Activated T-helper 1 cell treated with anti-CD3 and anti-CD28 coated beads, Interleukin-2, amount 50 U/mL, for 16 hours (primary cell): ENCODE measurements around the gene WDR5B.

Experiments used
- DNase-seq, 2 donors: peaks; one replicate each; pipeline ENCODE4 v3.0.0-alpha.2; 2020; ENCODE audit warnings: low read depth in 1 of 2, low spot score in 1 of 2

Gene WDR5B

DNA sequence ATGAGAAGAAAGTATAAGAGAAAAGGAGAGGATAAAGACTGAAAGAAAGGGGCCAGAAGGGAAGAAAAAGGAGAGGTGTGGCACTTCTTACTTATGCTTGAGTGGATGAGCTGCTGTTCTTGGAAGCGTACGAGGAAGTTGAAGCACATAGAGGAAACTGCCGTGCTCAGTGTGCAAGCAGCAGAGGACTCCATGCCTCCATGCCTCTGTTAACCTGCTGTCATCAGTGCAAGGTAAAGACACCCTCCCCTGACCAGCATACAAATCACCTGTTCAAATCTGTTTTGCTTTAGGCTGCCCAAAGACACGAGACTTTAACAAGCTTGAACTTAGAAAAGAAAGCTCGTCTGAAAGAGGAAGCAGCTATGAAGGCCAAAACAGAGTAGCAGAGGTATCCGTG lies 6.4 kb downstream of the WDR5B start:
- DNase-seq = no peak

DNA sequence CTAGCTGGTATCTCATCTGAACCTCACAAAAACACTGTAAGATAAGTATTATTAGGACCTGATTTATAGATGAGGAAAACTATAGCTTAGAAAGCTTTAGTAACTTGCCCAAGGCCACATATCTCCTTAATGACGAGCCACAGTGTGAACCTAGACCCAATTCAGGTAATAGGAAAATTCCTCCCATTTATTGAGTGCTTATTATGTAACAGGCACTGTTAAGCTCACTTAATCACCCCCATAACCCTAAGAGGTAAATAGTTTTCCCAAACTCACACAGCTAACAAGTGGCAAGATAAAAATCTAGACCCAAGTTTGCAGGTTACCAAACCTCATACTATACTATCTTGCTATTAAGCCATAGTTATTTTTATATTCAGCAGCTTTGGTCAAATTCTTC lies 7.9 kb downstream of the WDR5B start:
- no peak for DNase-seq

DNA sequence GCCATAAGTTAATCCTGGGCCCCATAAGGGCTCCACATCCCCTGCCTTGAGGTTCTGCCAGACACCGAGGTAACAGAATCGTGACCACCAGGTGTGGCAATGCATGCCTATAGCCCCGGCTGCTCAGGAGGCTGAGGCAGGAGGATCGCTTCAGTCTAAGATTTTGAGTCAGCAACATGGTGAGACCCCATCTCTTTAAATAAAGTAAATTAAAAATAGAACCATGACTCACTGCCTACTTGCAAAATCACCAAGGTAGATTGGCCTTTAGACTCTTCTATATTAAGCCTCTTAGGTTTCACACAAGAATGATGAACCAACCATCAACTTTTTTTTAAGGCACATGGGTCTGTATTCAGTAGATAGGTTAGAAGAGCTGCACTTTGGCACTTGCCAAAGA lies 9.7 kb downstream of the WDR5B start:
- no peak for DNase-seq

DNA sequence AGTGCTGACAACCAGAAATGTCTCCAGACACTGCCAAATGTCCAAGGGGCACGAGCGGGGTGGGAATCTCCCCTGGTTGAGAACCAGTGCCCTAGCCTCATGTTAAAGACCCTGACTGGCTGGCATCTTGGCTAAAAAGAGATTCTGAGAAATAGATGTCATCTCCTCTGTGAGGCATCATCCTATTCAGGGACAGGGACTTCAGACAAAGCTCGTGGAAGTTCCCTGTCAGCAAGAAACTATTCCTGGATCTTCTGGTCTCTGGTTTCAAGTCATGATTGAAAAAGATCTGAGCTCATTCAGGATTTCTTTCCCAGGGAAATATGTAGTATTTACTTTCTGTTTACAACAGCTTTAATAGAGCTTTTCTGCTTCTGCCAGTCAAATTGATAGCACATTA lies 10.8 kb downstream of the WDR5B start:
- no peak for DNase-seq

DNA sequence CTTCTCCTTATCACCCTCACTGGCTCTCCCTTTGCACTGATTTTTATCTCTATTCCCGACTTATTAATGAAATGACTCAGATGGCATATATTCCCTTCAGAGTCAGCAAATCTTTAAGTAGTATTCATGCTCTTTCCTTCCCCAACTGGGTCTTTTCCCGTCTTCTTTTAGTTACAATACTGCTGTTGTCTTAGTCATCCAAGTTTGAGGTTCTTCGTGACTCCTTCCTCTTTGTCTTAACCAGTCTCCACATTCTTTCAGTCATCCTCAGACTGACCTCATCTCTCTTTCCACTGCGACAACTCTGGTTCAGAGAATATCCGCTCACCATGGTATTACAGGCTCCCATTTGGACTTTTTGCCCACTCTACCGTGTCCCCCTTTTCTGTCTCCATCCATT lies 12.4 kb downstream of the WDR5B start:
- DNase-seq = no peak

DNA sequence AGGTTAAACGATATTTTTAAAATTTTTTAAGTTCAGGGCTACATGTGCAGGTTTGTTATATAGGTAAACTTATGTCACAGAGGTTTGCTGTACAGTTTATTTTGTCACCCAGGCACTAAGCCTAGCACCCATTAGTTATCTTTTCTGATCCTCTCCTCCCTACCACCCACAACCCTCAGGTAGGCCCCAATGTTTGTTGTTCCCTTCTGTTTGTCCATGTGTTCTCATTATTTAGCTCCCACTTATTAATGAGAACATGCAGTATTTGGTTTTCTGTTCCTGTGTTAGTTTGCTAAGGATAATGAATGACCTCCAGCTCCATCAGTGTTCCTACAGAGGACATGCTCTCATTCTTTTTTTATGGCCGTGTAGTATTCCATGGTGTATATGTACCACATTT lies 16.9 kb downstream of the WDR5B start:
- no peak for DNase-seq

DNA sequence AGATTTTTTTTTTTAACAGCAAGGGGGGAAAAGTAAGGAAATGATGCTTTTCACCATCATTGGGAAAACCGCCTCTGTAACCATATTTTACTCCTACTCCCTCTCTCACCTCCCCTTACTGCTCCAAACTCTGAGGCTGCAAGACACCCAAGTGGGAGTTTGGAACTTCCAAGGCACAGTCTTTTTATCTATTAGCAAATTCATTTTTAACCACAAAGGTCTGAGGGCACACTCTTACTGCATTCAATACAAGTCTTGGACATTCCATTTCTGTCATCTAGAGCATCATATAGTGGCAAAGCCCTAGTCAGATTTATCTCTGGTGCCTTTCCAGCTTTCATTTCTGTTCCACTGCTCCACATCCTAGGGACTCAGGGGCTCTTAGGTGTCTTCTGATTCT lies 18.7 kb downstream of the WDR5B start:
- DNase-seq = no peak

DNA sequence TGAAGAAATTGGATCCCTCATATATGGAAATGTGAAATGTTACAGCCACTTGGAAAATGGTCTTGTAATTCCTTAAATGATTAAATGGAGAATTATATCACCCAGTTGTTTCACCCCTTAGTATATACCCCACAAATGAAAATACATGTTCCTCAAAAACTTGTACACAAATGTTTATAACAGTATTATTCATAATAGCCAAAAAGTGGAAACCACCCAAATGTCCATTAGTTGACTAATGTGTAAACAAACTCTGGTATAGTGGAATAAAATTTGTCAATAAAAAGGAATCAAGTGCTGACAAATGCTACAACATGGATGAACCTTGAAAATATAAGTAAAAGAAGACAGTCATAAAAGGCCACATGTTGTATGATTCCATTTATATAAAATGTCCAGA lies 19.4 kb downstream of the WDR5B start:
- DNase-seq = no peak

DNA sequence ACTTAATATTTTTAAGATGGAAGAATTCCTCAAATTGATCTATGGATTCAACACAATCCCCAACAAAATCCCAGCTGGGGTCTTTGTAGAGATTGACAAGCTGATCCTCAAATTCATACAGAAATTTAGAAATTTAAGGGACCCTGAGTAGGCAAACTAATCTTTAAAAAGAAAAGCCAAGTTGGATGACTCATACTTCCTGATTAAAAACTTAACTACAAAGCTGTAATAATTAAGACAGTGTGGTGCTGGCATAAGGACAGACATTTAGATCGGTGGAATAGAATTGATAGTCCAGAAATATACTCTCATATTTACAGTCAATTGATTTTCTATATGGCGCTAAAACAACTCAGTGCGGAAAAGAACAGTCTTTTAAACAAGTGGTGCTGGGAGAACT lies 20.3 kb downstream of the WDR5B start:
- DNase-seq = no peak

DNA sequence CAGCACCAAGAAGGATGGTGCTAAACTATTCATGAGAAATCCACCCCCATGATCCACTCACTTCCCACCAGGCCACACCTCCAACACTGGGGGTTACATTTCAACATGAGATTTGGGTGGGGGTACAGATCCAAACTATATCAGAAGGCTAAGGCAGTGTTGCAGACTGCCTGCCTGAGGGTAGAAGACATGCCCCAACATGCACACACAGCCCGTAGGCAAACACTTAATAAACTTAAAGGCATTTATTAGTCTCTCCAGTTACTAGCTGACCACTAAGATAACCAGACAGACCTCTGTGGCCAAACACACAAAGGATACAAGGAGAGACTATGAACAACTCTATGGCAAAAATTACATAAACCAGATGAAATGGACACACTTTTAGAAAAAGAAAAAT lies 21.7 kb downstream of the WDR5B start:
- no peak for DNase-seq

DNA sequence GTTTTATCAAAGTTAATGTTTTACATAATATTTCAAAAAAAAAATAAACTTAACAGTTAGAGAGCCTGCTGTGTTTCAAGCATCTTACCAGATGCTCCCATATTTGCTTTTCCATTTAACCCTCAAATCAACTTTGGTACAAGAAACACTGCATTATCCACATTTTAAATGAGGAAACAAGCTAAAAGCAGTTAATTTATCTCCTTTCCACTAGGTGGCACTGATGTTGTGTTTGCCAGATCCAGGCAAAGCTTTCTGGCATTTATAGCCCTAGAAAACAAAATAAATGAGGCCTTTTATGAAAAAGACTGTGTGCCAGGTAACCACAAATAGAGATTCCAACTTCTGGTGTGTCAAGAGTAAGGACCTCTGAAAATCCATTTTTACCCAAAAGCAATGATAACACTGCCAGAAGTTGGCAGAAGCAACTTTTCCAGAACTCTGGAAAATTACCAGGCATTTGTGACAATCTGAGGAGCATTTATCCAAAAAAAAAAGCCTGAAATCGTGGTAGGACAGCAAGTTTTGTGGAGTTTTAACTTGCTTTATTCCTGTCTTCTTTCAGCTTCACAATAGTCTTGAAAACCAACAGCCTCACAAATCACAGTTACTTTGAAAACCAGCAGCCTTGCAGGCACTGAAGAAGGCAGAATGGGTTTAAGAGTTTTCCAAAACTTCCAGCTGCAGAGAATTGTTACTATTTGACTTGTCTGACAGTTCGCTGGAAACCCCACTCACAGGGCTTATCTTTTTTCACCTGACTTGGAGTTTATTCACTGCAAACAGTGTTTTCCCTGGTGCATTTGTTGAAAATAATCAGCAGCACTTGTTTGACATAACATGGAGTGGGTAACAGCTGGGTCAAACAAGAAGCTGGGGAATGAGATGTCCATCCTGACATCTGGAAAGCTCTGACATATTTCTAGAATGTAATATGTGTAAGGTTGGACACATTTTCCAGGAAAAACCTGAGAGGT lies 22.7 kb downstream of the WDR5B start:
- DNase-seq = no peak

DNA sequence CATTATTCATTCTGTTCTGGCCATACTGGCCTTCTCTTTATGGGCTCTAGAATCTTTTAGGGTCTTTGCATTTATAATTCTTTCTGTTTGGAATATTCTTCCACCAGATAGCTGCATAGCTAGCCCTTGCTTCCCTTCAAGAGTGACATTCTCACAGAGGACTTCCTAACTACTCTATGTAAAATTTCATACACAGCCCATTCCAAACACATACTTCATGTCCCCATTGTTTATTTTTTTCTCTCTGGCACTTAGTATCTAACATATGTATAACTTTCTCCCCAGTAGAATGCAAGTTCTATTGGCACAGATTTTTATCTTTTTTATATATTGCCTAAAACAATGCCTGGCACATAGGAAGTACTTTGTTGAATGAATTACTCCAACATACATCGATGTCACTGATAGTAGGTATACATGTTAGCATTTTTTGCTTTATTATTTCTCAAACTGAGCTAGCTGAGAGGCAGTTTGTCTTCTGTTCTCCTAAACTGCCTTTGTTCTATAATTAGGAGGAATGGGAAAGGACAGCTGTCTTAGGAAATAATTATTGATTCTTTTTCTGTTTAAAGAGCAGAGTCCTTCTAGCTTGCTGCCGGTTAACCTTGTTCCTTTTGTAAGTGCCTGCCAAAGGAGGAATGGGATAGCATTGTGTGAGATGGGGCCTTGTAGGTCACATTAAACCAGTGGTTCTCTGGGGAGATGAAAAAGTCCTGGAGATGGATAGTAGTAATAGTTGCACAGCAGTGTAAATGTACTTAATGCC lies 24.0 kb downstream of the WDR5B start:
- no peak for DNase-seq

DNA sequence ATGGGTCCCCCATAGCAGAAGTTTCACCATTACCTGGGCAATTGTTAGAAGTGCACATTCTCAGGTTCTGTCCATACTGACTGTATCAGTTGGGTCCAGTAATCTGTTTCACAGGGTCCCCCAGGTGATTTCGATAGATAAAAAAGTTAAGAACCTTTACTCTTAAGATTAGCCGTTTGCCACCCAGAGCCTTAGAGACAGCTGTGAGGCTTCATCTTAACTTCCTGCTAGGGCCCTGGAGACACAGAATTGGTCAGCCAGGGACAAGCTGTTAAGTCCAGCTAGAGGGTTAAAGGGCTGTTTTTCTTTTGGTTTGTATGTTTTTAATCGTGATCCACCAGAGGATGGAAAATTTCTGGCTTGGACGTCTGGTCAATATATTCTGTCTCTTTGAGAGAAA lies 25.2 kb downstream of the WDR5B start:
- DNase-seq = no peak

DNA sequence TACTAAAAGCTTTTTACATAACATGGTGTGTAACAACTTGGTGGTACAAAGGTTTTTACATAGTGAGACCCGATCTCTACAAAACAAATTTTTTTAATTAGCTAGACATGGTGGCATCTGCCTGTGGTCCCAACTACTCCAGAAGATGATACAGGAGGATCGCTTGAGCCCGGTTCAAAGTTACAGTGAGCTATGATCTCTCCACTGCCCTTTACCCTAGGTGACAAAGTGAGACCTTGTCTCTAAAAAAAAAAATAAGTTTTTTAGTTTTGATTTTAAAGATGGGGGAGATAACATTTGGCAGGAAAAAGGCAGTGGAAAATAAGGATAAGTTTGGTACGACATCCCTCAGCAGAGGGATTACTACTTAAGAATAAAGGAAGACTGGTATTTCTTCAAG lies 26.0 kb downstream of the WDR5B start:
- DNase-seq = no peak

DNA sequence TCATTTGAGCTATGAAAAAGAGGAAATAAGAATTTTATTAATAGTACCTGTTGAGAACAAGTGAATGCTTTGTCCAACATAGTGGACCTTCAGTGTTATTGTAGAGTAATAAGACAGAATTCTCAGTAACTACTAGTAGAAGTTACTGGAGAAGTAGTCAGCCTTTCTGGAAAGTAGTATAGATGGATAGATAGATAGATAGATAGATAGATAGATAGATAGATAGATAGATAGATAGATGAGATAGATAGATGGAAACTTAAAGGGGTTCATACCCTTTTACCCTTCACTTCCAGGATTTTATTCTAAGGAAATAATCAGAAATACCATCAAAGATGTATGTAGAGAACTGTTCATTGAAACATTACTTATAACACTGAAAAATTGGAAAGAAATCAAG lies 26.7 kb downstream of the WDR5B start:
- no peak for DNase-seq

DNA sequence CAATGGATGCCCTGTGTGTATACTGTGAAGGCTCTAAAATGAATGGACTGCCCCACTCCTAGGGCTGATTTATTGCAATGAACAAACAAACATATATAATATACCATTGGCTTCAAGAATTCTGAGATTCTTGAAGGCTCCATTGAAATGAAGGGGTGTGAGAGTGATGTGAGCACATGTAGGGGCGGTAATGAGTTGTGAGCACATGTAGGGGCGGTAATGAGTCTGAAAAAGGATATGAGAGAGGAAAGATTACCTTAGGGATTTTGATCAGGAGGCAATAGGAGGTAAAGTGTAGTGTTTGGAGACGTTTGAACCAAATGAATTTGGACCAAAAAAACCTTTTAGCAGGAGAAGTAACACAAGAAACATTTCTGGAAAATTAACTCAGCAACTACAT lies 28.2 kb downstream of the WDR5B start:
- no peak for DNase-seq

DNA sequence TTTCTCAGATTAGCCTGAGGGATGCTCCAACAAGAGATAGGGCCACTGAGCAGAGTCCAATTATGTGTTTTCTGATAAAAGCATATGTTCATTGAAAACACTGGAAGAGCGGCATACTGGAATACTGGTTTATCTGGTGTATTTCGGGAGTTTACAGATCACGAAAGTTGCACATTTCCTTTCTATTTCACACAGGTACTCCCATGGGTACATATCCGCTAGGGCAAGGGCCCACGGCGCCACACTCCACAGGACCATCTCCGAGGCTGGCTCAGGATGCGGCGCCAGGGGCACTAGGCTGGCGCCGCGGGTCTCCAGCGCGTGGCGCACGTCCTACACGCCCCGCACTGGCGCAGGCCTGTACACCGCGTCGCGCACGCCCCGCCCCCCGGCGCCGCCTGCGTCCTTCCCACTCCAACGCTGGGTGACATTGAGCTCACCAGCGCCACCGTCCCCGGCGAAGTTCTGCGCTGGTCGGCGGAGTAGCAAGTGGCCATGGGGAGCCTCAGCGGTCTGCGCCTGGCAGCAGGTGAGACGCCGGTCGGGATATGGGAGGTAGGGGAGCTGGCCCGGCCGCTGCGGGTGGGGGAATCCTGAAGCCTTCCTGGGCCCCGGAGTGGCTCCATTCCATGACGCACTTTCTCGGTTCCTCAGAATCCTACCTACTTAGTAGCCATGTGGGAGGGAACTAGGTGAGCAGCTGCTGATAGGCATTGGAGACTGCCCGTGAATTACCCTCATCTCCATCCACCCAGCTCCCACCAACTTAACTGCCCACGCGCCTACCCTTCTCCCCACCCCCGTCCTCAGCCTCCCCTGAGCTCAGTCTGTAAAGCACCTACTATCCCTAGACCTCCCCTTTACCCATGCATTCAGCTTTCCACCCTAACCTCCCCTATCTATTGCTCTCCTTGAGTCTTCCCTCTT lies 31.8 kb downstream of the WDR5B start, which contains the start of gene FAM162A:
TSS of gene FAM162A (plus strand) at position 412 of the 927 bp plus-strand sequence. CDS start at position 496, 84 bp downstream.
- DNase-seq = peak; percentile 85 to 90

DNA sequence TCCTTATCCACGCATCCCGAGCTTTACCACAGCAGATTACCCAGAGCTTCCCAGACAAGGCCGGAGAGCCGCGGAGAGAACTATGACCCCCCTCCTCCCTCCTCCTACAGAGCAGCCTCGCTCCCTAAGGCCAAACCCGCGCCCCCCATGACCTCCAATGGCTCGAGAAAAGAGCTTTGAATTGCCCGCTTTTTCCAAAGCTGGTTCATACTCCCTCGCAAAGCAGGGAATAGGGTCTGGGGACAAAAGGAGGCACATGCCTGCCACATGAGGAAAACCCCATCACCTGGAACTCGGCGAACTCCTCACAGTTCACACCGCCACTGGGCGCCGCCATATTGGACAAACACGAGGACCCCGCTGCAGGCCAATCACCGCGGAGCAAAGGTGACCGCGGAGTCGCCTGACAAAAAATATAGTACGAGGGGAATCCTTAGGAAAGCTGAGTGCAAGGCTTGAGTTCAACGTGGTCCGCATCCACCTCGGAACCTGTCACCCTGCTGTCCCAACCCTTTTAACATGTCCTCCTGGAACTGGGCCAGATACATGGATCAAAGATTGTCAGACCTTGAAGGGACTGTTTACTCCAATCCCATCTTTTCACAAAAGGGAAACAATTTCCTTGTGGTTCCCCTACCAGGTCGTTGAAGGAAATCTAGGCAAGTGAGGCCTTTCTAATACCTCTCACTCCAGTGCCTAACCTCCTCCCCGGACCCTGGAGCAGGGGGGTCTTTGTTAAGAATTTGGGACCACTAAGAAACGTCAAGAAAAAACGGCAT lies 32.8 kb downstream of the WDR5B start, which contains the start of gene MIX23:
TSS of gene MIX23 (minus strand) at position 344 of the 779 bp plus-strand sequence. CDS start at position 337, 7 bp downstream.
- peak; percentile 65 to 74 for DNase-seq

DNA sequence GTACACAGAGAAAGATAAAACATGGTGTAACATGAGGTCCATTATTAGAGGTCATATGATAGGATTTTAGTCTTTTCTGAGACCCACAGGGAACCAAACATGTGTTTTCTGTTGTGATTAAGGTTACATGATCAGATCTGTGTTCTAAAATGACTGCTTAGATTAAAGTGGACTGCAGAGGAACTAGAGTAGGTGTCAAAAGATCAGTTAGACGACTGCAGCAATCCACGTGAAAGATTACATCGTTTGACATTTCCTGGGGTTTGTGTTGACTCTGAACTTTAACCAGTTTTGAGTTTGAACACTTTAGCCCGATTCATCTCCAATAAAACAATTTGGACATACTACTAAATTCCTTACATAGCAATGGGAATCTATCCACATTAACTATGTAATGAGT lies 37.9 kb downstream of the WDR5B start:
- no peak for DNase-seq

DNA sequence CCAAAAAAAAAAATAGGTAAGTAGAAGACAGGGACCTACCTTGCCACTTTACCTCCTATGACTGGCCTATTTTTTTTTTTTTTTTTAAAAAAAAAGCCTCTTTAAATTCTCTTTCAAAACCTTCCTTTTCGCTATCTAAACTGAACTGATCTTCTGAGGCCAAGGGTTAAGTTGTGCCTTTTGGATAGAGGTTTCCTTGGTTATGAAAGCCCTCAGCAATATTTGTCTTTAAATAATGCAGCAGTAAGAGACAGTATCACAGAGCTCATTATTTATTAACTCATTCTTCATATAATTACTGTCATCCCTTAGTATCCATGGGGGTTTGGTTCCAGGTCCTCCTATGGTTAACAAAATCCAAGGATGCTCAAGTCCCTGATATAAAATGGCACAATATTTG lies 41.8 kb downstream of the WDR5B start:
- DNase-seq = no peak
